Loucy (cell line): Measurements from ENCODE around the gene SLC44A4.

Source experiments
- H2AFZ ChIP-seq: fragments of 200-600 bp; sonication (generic); 2 replicates; pipeline ENCODE4 v1.6.0; 2016; ENCODE audit warnings: antibody characterized with exemption, mild to moderate bottlenecking, low read length, moderate library complexity
- H3F3A ChIP-seq: fragments of 200-600 bp; 2 replicates; pipeline ENCODE4 v1.6.0; 2016; ENCODE audit warnings: antibody characterized with exemption, low read depth, mild to moderate bottlenecking
- H3K27me3 ChIP-seq: fragments of 200-600 bp; sonication (generic); 2 replicates; pipeline ENCODE4 v1.6.1; 2014; ENCODE audit warnings: low read length, mild to moderate bottlenecking; ENCODE audit not compliant: insufficient read depth, poor library complexity, severe bottlenecking
- H3K36me3 ChIP-seq: fragments of 200-600 bp; sonication (generic); 2 replicates; pipeline ENCODE4 v1.6.1; 2016; ENCODE audit warnings: low read length; ENCODE audit not compliant: insufficient read depth
- H3K4me1 ChIP-seq: fragments of 200-600 bp; sonication (generic); 2 replicates; pipeline ENCODE4 v1.5.1; 2014; ENCODE audit warnings: low read length, mild to moderate bottlenecking; ENCODE audit not compliant: insufficient read depth, poor library complexity, severe bottlenecking
- H3K4me2 ChIP-seq: fragments of 200-600 bp; sonication (generic); 2 replicates; pipeline ENCODE4 v1.6.0; 2014; ENCODE audit warnings: antibody characterized with exemption, low read length, low read depth, mild to moderate bottlenecking; ENCODE audit not compliant: poor library complexity, severe bottlenecking
- H3K4me3 ChIP-seq: fragments of 200-600 bp; sonication (generic); 2 replicates; pipeline ENCODE4 v1.5.1; 2014; ENCODE audit warnings: low read length, mild to moderate bottlenecking, mixed read lengths; ENCODE audit not compliant: poor library complexity, severe bottlenecking
- H3K79me2 ChIP-seq: fragments of 200-600 bp; sonication (generic); 2 replicates; pipeline ENCODE4 v1.6.1; 2014; ENCODE audit warnings: low read length; ENCODE audit not compliant: insufficient read depth
- H3K9ac ChIP-seq: fragments of 200-600 bp; sonication (generic); 2 replicates; pipeline ENCODE4 v1.6.0; 2014; ENCODE audit warnings: mild to moderate bottlenecking, low read depth, low read length, moderate library complexity; ENCODE audit not compliant: poor library complexity, severe bottlenecking
- H3K9me2 ChIP-seq: fragments of 200-600 bp; sonication (generic); replicated peaks from 2 replicates; pipeline ENCODE4 v1.6.1; 2016; ENCODE audit warnings: low read depth, low read length, mixed read lengths
- H3K9me3 ChIP-seq: fragments of 200-600 bp; sonication (generic); 2 replicates; pipeline ENCODE4 v1.6.1; 2014; ENCODE audit warnings: mild to moderate bottlenecking, antibody characterized with exemption, low read length, low read depth; ENCODE audit not compliant: insufficient read depth
- H4K20me1 ChIP-seq: fragments of 200-600 bp; sonication (generic); 2 replicates; pipeline ENCODE4 v1.6.0; 2014; ENCODE audit warnings: antibody characterized with exemption, low read length, mild to moderate bottlenecking; ENCODE audit not compliant: insufficient read depth, poor library complexity, severe bottlenecking
- CTCF ChIP-seq: fragments of 200-600 bp; sonication (generic); conservative IDR thresholded peaks from 2 replicates; pipeline ENCODE4 v1.5.1; 2014; ENCODE audit warnings: mild to moderate bottlenecking, antibody characterized with exemption, low read length
- EZH2phosphoT487 ChIP-seq: fragments of 200-600 bp; IDR thresholded peaks from 2 replicates; pipeline ENCODE4 v1.6.1; 2018; ENCODE audit warnings: antibody characterized with exemption, mild to moderate bottlenecking, moderate library complexity, borderline replicate concordance

The SLC44A4 gene

GRCh38 chr6:31837369-31838113, 41.3 kb downstream of the SLC44A4 start:
- H4K20me1 ChIP-seq, result peaks cover 58% of the 10 kb centered on the region
- H2AFZ ChIP-seq, result no peak overlapping the region
- H3K9ac ChIP-seq, result peak overlapping the region; percentile 99
- no peaks in the 10 kb centered on the region for H3K9me2 ChIP-seq
- peak overlapping the region; percentile 97 for H3K4me3 ChIP-seq
- TF ChIP-seq CTCF (no peak), EZH2phosphoT487 (no peak)
- peaks cover 45% of the 10 kb centered on the region for H3K36me3 ChIP-seq
- peaks cover 34% of the 10 kb centered on the region for H3K4me1 ChIP-seq
- H3K79me2 ChIP-seq, result peaks cover 57% of the 10 kb centered on the region
- H3K9me3 ChIP-seq, result no peaks in the 10 kb centered on the region
- H3F3A ChIP-seq, result peaks cover 25% of the 10 kb centered on the region
- peaks cover 7% of the 10 kb centered on the region for H3K27me3 ChIP-seq
- peak overlapping the region; percentile 100 for H3K4me2 ChIP-seq

- H3K27me3 ChIP-seq, result peaks cover 7% of the 10 kb centered on the region
- H3K36me3 ChIP-seq, result peaks cover 45% of the 10 kb centered on the region
- H3K79me2 ChIP-seq, result peaks cover 61% of the 10 kb centered on the region
Observed at GRCh38 chr6:31836474-31837368, 42.1 kb downstream of the SLC44A4 start.

DNA sequence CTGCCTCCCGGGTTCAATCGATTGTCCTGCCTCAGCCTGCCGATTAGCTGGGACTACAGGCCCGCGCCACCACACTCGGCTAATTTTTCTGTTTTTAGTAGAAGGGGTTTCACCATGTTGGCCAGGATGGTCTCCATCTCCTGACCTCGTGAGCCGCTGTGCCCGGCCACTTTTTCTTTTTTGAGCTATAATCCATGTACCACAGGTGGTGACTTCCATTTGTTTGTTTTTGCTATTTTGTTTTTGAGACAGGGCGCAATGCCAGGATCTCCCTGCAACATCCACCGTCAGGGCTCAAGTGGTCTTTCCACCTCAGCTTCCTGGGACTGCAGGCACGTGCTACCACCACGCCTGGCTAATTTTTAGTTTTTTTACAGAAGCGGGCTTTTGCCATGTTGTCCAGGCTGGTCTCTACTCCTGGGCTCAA, 42.7 kb downstream of the SLC44A4 start:
- Histone ChIP-seq H2AFZ (no peak overlapping the region), H3K4me1 (peaks cover 40% of the 10 kb centered on the region), H3K9me2 (no peaks in the 10 kb centered on the region), H3K36me3 (peaks cover 44% of the 10 kb centered on the region), H3K79me2 (peaks cover 68% of the 10 kb centered on the region), H3K27me3 (peaks cover 7% of the 10 kb centered on the region), H3F3A (peaks cover 24% of the 10 kb centered on the region), H3K4me2 (peak overlapping the region; percentile 100), H3K9ac (peak overlapping the region; percentile 99), H4K20me1 (peaks cover 58% of the 10 kb centered on the region), H3K9me3 (no peaks in the 10 kb centered on the region), H3K4me3 (peak overlapping the region; percentile 97)
- TF ChIP-seq CTCF (no peak), EZH2phosphoT487 (no peak)

More at GRCh38 chr6:31836474-31837368, 42.1 kb downstream of the SLC44A4 start:
- no peak overlapping the region for H2AFZ ChIP-seq
- H3K4me2 ChIP-seq, result peak overlapping the region; percentile 100
- H3K9me3 ChIP-seq, result no peaks in the 10 kb centered on the region
- peaks cover 25% of the 10 kb centered on the region for H3F3A ChIP-seq
- H3K9me2 ChIP-seq, result no peaks in the 10 kb centered on the region
- H3K4me3 ChIP-seq, result peak overlapping the region; percentile 97
- peak overlapping the region; percentile 99 for H3K9ac ChIP-seq
- H4K20me1 ChIP-seq, result peaks cover 58% of the 10 kb centered on the region
- peaks cover 36% of the 10 kb centered on the region for H3K4me1 ChIP-seq
- TF ChIP-seq EZH2phosphoT487 (no peak), CTCF (peak; percentile 20; the same call in 1 of the 2 replicates)
